Breast epithelium (tissue), 4 donors: Measurements from ENCODE around the gene CENPH. TPM values are rescaled to one million over a fixed set of nuclear protein-coding genes. Genes with fewer than 3 reads are reported as not detected.

Experiments
- DNase-seq, 2 donors: peaks; one replicate each; pipeline ENCODE4 v3.0.0-alpha.2; 2019; ENCODE audit warnings: low spot score in 2 of 2
- H3K27ac ChIP-seq, 2 donors: fragments of 200-600 bp; sonication (generic) in 1 of 2; one replicate each; pipeline ENCODE4 v1.5.1; 2016 to 2019; ENCODE audit warnings: mild to moderate bottlenecking in 1 of 2
- H3K27me3 ChIP-seq, 2 donors: fragments of 200-600 bp; sonication (generic) in 1 of 2; one replicate each; pipeline versions ENCODE4 v1.5.1 to v1.6.0; 2017 to 2019; ENCODE audit warnings: control low read depth in 1 of 2, mild to moderate bottlenecking in 1 of 2
- H3K36me3 ChIP-seq: fragments of 200-600 bp; one replicate; pipeline ENCODE4 v1.5.1; 2019
- H3K4me1 ChIP-seq, 2 donors: fragments of 200-600 bp; sonication (generic); one replicate each; pipeline ENCODE4 v1.5.1; 2016 to 2019; ENCODE audit warnings: control low read depth in 1 of 2
- H3K4me3 ChIP-seq, 3 donors: fragments of 200-600 bp; sonication (generic); 1 replicate in 2 of 3; 2 replicates in 1 of 3; pipeline ENCODE4 v1.5.1; 2016 to 2019; ENCODE audit warnings: mild to moderate bottlenecking in 3 of 3, moderate library complexity in 2 of 3
- H3K9me3 ChIP-seq, 2 donors: fragments of 200-600 bp; sonication (generic) in 1 of 2; one replicate each; pipeline ENCODE4 v1.5.1; 2016 to 2019; ENCODE audit warnings: control low read depth in 1 of 2
- CTCF ChIP-seq, 3 donors: fragments of 450-650 bp; IDR thresholded peaks; one replicate each; pipeline ENCODE4 v1.5.1; 2016 to 2017; ENCODE audit warnings: antibody characterized with exemption in 3 of 3, mild to moderate bottlenecking in 3 of 3, moderate library complexity in 3 of 3
- POLR2A ChIP-seq: fragments of 450-650 bp; IDR thresholded peaks from one replicate; pipeline ENCODE4 v1.6.1; 2016; ENCODE audit warnings: antibody characterized with exemption, mild to moderate bottlenecking, moderate library complexity
- POLR2AphosphoS5 ChIP-seq, 3 donors: sonication (generic); formaldehyde crosslinking; IDR thresholded peaks; one replicate each; pipeline ENCODE4 v1.6.1; 2017; ENCODE audit warnings: antibody characterized with exemption in 3 of 3
- intact Hi-C: fragments of 100-400 bp; cut with DNase I; formaldehyde crosslinking; loops from one replicate; pipeline ENCODE4 v1.15.1; 2023; ENCODE audit warnings: low total_unique reads
- total RNA-seq, 3 donors: library from RNA; depleted of rRNA; stranded (reverse); fragments of >200 nt; gene quantifications; one replicate each; pipeline ENCODE4 v1.1.0, GENCODE V29; 2016

Gene CENPH
- total RNA-seq, 3 donors from 2014 or later: 2.6 to 6.1 (median 2.9) TPM

GRCh38 chr5:69211200-69211599, 21.8 kb downstream of the CENPH start:
- no peak for TF ChIP-seq POLR2A
- no peak for TF ChIP-seq CTCF (IDR thresholded peaks at IDR 0.05)
- TF ChIP-seq POLR2AphosphoS5 (IDR thresholded peaks at IDR 0.05): no peak
- Histone ChIP-seq H3K36me3 (no peaks in the 10 kb centered on the region), H3K27me3 (no peaks in the 10 kb centered on the region), H3K27ac (no peak overlapping the region), H3K9me3 (no peaks in the 10 kb centered on the region), H3K4me3 (no peak overlapping the region), H3K4me1 (no peaks in the 10 kb centered on the region)
- intact Hi-C loops: no loop called here
- DNase-seq: no peak

- Histone ChIP-seq H3K27me3 (no peaks in the 10 kb centered on the region), H3K4me1 (no peaks in the 10 kb centered on the region), H3K4me3 (no peak overlapping the region), H3K9me3 (no peaks in the 10 kb centered on the region), H3K36me3 (no peaks in the 10 kb centered on the region), H3K27ac (no peak overlapping the region)
- TF ChIP-seq POLR2AphosphoS5 (IDR thresholded peaks at IDR 0.05) (no peak), CTCF (IDR thresholded peaks at IDR 0.05) (no peak)
- no peak for DNase-seq
- intact Hi-C loops: no loop called here
These were observed 22.6 kb downstream of the CENPH start for GRCh38 chr5:69212022-69212421.

GRCh38 chr5:69213513-69214215, 24.3 kb downstream of the CENPH start:
- intact Hi-C loops: no loop called here
- TF ChIP-seq POLR2AphosphoS5 (IDR thresholded peaks at IDR 0.05) (no peak), POLR2A (no peak), CTCF (IDR thresholded peaks at IDR 0.05) (no peak)
- no peak overlapping the region for H3K27ac ChIP-seq

GRCh38 chr5:69217151-69217511, 27.7 kb downstream of the CENPH start:
- Histone ChIP-seq H3K4me1 (peaks cover 0 to 2% of the 10 kb centered on the region in 2 donors), H3K4me3 (peak overlapping the region; percentile 84 to 96 (median 95)), H3K36me3 (no peaks in the 10 kb centered on the region), H3K9me3 (no peaks in the 10 kb centered on the region), H3K27me3 (no peaks in the 10 kb centered on the region), H3K27ac (no peak overlapping the region)
- TF ChIP-seq POLR2AphosphoS5 (IDR thresholded peaks at IDR 0.05): no peak
- no peak for TF ChIP-seq POLR2A
- TF ChIP-seq CTCF (IDR thresholded peaks at IDR 0.05): no peak
- no peak for DNase-seq
- intact Hi-C loops: no loop called here

More at GRCh38 chr5:69213513-69214215, 24.3 kb downstream of the CENPH start:
- DNase-seq: no peak
- Histone ChIP-seq H3K4me3 (no peak overlapping the region), H3K27me3 (no peaks in the 10 kb centered on the region), H3K9me3 (no peaks in the 10 kb centered on the region), H3K36me3 (no peaks in the 10 kb centered on the region), H3K4me1 (peaks cover 0 to 2% of the 10 kb centered on the region in 2 donors)

- Histone ChIP-seq H3K27me3 (no peaks in the 10 kb centered on the region), H3K4me1 (peaks cover 0 to 2% of the 10 kb centered on the region in 2 donors), H3K4me3 (peak overlapping the region; percentile 84 to 96 (median 95)), H3K36me3 (no peaks in the 10 kb centered on the region), H3K27ac (peak overlapping the region; percentile 92 to 98), H3K9me3 (no peaks in the 10 kb centered on the region)
- TF ChIP-seq POLR2AphosphoS5 (IDR thresholded peaks at IDR 0.05) (peak; percentile 87 to 93 (median 91)), CTCF (IDR thresholded peaks at IDR 0.05) (peak in 2 of 3 donors; percentile 40 to 58), POLR2A (peak; percentile 81)
- intact Hi-C loops: no loop called here
- DNase-seq: peak; percentile 95 to 96
These were observed 28.5 kb downstream of the CENPH start for GRCh38 chr5:69217548-69218526.
